C4-2B (cell line): ENCODE measurements around the gene CDC45.

Source experiments
- CTCF ChIP-seq: fragments of 450-650 bp; conservative IDR thresholded peaks from 2 replicates; pipeline ENCODE4 v1.5.1; 2017; ENCODE audit warnings: mild to moderate bottlenecking
- ZFX ChIP-seq: fragments of 450-650 bp; IDR thresholded peaks from 2 replicates; pipeline ENCODE4 v1.6.1; 2017

- TF ChIP-seq CTCF = no peak
- no peak for TF ChIP-seq ZFX
Measured at GRCh38 chr22:19498866-19499190, 19.1 kb downstream of the CDC45 start.
